ENCODE results near the gene KLHDC4. TPM values are rescaled to one million over a fixed set of nuclear protein-coding genes. Genes with fewer than 3 reads are reported as not detected.
"Not testable (repeated sequence)": the region's sequence is repeated elsewhere in the genome, so short reads cannot be mapped to it uniquely, and the experiment has no call there.

Gene KLHDC4
- total RNA-seq, 2 donors from 2014 or later, result 21.8 to 79.4 TPM

- no peak overlapping the region for H3K27ac ChIP-seq
These were observed 19.0 kb upstream of the KLHDC4 start for GRCh38 chr16:87784812-87785211.

GRCh38 chr16:87782033-87782432, 16.2 kb upstream of the KLHDC4 start:
- DNase-seq, result no peak
- Histone ChIP-seq H3K27ac (no peak overlapping the region), H3K9ac (ENCODE audit: low read depth in 2 of 2, low read length in 2 of 2) (no peak overlapping the region), H3K9me3 (no peaks in the 10 kb centered on the region), H3K4me3 (no peak overlapping the region), H3K36me3 (no peaks in the 10 kb centered on the region), H3K27me3 (no peaks in the 10 kb centered on the region), H3K4me1 (no peaks in the 10 kb centered on the region)
- TF ChIP-seq CTCF (IDR thresholded peaks at IDR 0.05), result no peak
- intact Hi-C loops (cut with DNase I), result no loop called here

More at GRCh38 chr16:87784812-87785211, 19.0 kb upstream of the KLHDC4 start:
- Histone ChIP-seq H3K36me3 (no peaks in the 10 kb centered on the region), H3K9ac (ENCODE audit: low read depth in 2 of 2, low read length in 2 of 2) (no peak overlapping the region), H3K27me3 (no peaks in the 10 kb centered on the region), H3K9me3 (no peaks in the 10 kb centered on the region), H3K4me1 (no peaks in the 10 kb centered on the region), H3K4me3 (no peak overlapping the region)
- intact Hi-C loops (cut with DNase I), result no loop called here
- TF ChIP-seq CTCF (IDR thresholded peaks at IDR 0.05), result no peak
- no peak for DNase-seq

GRCh38 chr16:87780385-87780989, 14.7 kb upstream of the KLHDC4 start:
- Histone ChIP-seq H3K27me3 (no peaks in the 10 kb centered on the region), H3K27ac (no peak overlapping the region), H3K4me3 (no peak overlapping the region), H3K4me1 (no peaks in the 10 kb centered on the region), H3K36me3 (no peaks in the 10 kb centered on the region), H3K9me3 (no peaks in the 10 kb centered on the region), H3K9ac (ENCODE audit: low read depth in 2 of 2, low read length in 2 of 2) (peak overlapping the region in 1 of 2 donors; percentile 12)
- intact Hi-C loops (cut with DNase I), result no loop called here
- no peak for TF ChIP-seq CTCF (IDR thresholded peaks at IDR 0.05)
- peak; percentile 33 for DNase-seq

- TF ChIP-seq CTCF (IDR thresholded peaks at IDR 0.05), result peak; percentile 99
- DNase-seq, result peak; percentile 92
- Histone ChIP-seq H3K4me1 (no peaks in the 10 kb centered on the region), H3K9ac (ENCODE audit: low read depth in 2 of 2, low read length in 2 of 2) (no peak overlapping the region), H3K36me3 (no peaks in the 10 kb centered on the region), H3K27me3 (no peaks in the 10 kb centered on the region), H3K4me3 (no peak overlapping the region), H3K9me3 (no peaks in the 10 kb centered on the region), H3K27ac (no peak overlapping the region)
- intact Hi-C loops (cut with DNase I), result loop anchor here (2.0 to 10.0 kb wide), 2 partner anchors 92 to 126 kb away; no protein-coding TSS in a partner anchor
These were observed 13.2 kb upstream of the KLHDC4 start for GRCh38 chr16:87778830-87779579.

GRCh38 chr16:87778476-87778829, 12.7 kb upstream of the KLHDC4 start:
- Histone ChIP-seq H3K36me3 (no peaks in the 10 kb centered on the region), H3K9ac (ENCODE audit: low read depth in 2 of 2, low read length in 2 of 2) (no peak overlapping the region), H3K4me3 (no peak overlapping the region), H3K4me1 (no peaks in the 10 kb centered on the region), H3K9me3 (no peaks in the 10 kb centered on the region), H3K27me3 (no peaks in the 10 kb centered on the region), H3K27ac (no peak overlapping the region)
- DNase-seq, result no peak
- intact Hi-C loops (cut with DNase I), result loop anchor here (2.0 to 10.0 kb wide), 2 partner anchors 92 to 126 kb away; no protein-coding TSS in a partner anchor
- no peak for TF ChIP-seq CTCF (IDR thresholded peaks at IDR 0.05)

- H3K4me3 ChIP-seq; H3K27me3 ChIP-seq; H3K9ac ChIP-seq (ENCODE audit: low read depth in 2 of 2, low read length in 2 of 2); H3K36me3 ChIP-seq; DNase-seq; H3K27ac ChIP-seq; H3K9me3 ChIP-seq; H3K4me1 ChIP-seq: not testable (repeated sequence)
- intact Hi-C loops (cut with DNase I), result loop anchor here (5.0 to 10.0 kb wide), 2 partner anchors 131 to 187 kb away; no protein-coding TSS in a partner anchor
These were observed 8.1 kb upstream of the KLHDC4 start for GRCh38 chr16:87773836-87774235.

- H3K36me3 ChIP-seq; H3K9ac ChIP-seq (ENCODE audit: low read depth in 2 of 2, low read length in 2 of 2); H3K4me1 ChIP-seq; H3K9me3 ChIP-seq; H3K27ac ChIP-seq; H3K27me3 ChIP-seq; H3K4me3 ChIP-seq; DNase-seq: not testable (repeated sequence)
- intact Hi-C loops (cut with DNase I), result loop anchor here (10.0 kb wide), 1 partner anchor 807 kb away; the partner anchor contains the start of gene ZC3H18
These were observed 1.7 kb upstream of the KLHDC4 start for GRCh38 chr16:87767456-87767855.
